K562 (cell line): Measurements from ENCODE around the gene PIP5KL1. TPM values are rescaled to one million over a fixed set of nuclear protein-coding genes. Genes with fewer than 3 reads are reported as not detected.

Source experiments
- CBFA2T2 ChIP-seq: fragments of 450-650 bp; conservative IDR thresholded peaks from 2 replicates; pipeline ENCODE4 v1.6.1; 2017; ENCODE audit warnings: mild to moderate bottlenecking
- FOXA3 ChIP-seq, 2 experiments: fragments of 450-650 bp in 1 of 2; sonication (generic) in 1 of 2; formaldehyde crosslinking; IDR thresholded peaks in 1 of 2; conservative IDR thresholded peaks in 1 of 2; 2 replicates each; pipeline versions ENCODE4 v1.4.0 to v1.8.0; 2020 to 2022; ENCODE audit warnings: mild to moderate bottlenecking in 2 of 2, missing genetic modification reagents in 1 of 2
- HDAC1 ChIP-seq, 2 experiments: fragments of 450-650 bp; IDR thresholded peaks; 2 replicates each; pipeline ENCODE4 v1.6.1; 2016 to 2017; ENCODE audit warnings: inconsistent platforms in 1 of 2, mild to moderate bottlenecking in 1 of 2, moderate library complexity in 1 of 2
- HNRNPK ChIP-seq: fragments of 200-400 bp; formaldehyde crosslinking; IDR thresholded peaks from one replicate; pipeline ENCODE4 v1.6.1; 2018; ENCODE audit warnings: mild to moderate bottlenecking, low read depth, low read length; ENCODE audit not compliant: poor library complexity, severe bottlenecking
- TFE3 ChIP-seq: fragments of 450-650 bp; formaldehyde crosslinking; IDR thresholded peaks from 2 replicates; pipeline ENCODE4 v1.4.0; 2020; ENCODE audit warnings: mild to moderate bottlenecking, mixed read lengths
- USF1 ChIP-seq: sonication (generic); formaldehyde crosslinking; IDR thresholded peaks from 2 replicates; pipeline ENCODE4 v1.9.0; 2022; ENCODE audit warnings: mild to moderate bottlenecking, missing genetic modification reagents
- ZMIZ1 ChIP-seq, 2 experiments: fragments of 150-350 bp in 1 of 2; IDR thresholded peaks; 2 replicates each; pipeline ENCODE4 v1.6.1; 2012 to 2016; ENCODE audit warnings: low read depth in 2 of 2, low read length in 2 of 2, mild to moderate bottlenecking in 1 of 2, moderate library complexity in 1 of 2
- ZNF146 ChIP-seq: IDR thresholded peaks from one replicate; pipeline ENCODE4 v1.6.1; 2018; ENCODE audit warnings: missing compliant biosample characterization; ENCODE audit not compliant: unreplicated experiment
- polyA plus RNA-seq, 8 experiments: library from polyadenylated mRNA; depleted of rRNA in 4 of 8; stranded (reverse) in 5 of 8; unstranded in 3 of 8; fragments of >200 nt; fragmentation: Nextera tagmentation in 2 of 8; fragmentation: Illumina TruSeq in 1 of 8; extraction: Ambion mirVana in 2 of 8; extraction: Trizol in 1 of 8; gene quantifications; 2 replicates each; pipeline versions ENCODE4 v1.2.1 to v1.2.3, GENCODE V29; 2011 to 2014; ENCODE audit warnings: inconsistent platforms in 1 of 8, missing spikeins in 1 of 8
- total RNA-seq, 7 experiments: library from RNA; depleted of rRNA in 6 of 7; stranded (reverse); fragments of >200 nt in 6 of 7; fragmentation: Illumina TruSeq in 2 of 7; extraction: Trizol in 2 of 7; gene quantifications; 2 replicates each; pipeline versions ENCODE4 v1.2.1 to v1.2.3, GENCODE V29; 2011 to 2021; ENCODE audit warnings: low replicate concordance in 1 of 7

The PIP5KL1 gene
- total and polyA plus RNA-seq, 9 of the 15 experiments (the other 6 are each of a cell fraction or from before 2014, with no cell fraction given): 0.18 to 4.8 (median 1.2) TPM

- TF ChIP-seq FOXA3 (CRISPR knock-in tag; conservative IDR thresholded peaks at IDR 0.05 in 1 of 2, IDR thresholded peaks at IDR 0.05 in 1 of 2) (no peak), USF1 (CRISPR knock-in tag) (peak; percentile 61), CBFA2T2 (peak; percentile 56), HDAC1 (IDR thresholded peaks at IDR 0.05) (no peak), ZNF146 (CRISPR knock-in tag) (no peak), TFE3 (peak; percentile 91), ZMIZ1 (IDR thresholded peaks at IDR 0.05; ENCODE audit: low read depth in 2 of 2, low read length in 2 of 2) (no peak), HNRNPK (no peak)
- TF ChIP-seq, all 486 proteins: peak for 7
Observed at GRCh38 chr9:127946728-127947127, 16.2 kb upstream of the PIP5KL1 start (continued).
